ENCODE measurements around the gene AOPEP.

The AOPEP gene

DNA sequence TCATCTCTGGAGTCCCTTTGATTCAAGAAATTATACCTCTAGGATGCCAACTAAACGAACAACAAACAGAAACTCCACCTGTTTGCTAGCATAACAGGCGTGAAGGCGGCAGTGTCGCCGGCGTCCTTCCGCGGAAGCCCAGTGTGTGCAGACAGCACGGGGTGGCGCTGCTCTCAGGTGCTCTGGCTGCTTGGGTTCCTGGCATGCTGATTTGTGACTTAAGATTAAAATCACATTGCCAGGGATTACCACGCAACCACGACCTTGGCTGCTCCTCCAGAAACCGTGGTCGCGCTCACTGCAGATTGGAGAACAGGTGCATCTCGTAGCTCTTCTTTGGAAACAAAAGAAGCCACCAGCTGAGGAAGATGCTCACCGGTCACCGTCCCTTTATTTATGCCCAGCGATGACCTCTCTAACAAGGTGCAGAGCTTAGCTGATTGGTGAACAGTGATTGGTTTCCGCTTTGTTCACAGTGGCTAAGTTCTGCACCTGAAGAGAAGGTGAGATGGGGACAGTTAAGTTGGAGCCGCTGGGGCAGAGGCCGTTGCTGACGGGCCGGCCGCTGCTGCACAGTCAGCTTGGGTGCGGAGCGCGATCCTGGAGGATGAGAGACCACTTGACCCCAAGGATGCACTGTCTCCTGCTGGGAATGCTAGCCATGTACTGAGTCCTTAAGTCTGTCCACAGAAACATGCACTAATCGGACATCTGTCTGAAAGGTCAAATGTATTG is 358.7 kb downstream of the AOPEP start:
- Histone ChIP-seq H2AFZ (ENCODE audit: low read length) (no peak overlapping the region), H3K4me1 (ENCODE audit: low read length) (no peaks in the 10 kb centered on the region), H3K9me3 (replicated peaks; ENCODE audit: insufficient read depth, low read length) (no peaks in the 10 kb centered on the region), H3K79me2 (ENCODE audit: low read length) (no peaks in the 10 kb centered on the region), H3K36me3 (replicated peaks; ENCODE audit: insufficient read depth, low read length) (no peaks in the 10 kb centered on the region; the same call in 1 of the 2 replicates), H3K9me2 (replicated peaks; ENCODE audit: insufficient read depth, low read length) (no peaks in the 10 kb centered on the region), H3K27me3 (replicated peaks; ENCODE audit: insufficient read depth, low read length) (no peaks in the 10 kb centered on the region), H3K4me2 (ENCODE audit: low read depth, low read length) (no peak overlapping the region), H3F3A (ENCODE audit: insufficient read depth, low read length) (no peaks in the 10 kb centered on the region), H4K20me1 (ENCODE audit: insufficient read depth, low read length) (no peaks in the 10 kb centered on the region), H3K9ac (ENCODE audit: low read length) (no peak overlapping the region), H3K4me3 (ENCODE audit: low read length) (no peak overlapping the region), H3K27ac (ENCODE audit: low read length) (no peak overlapping the region)
- DNase-seq, result no peak
- no peak for TF ChIP-seq EZH2phosphoT487 (IDR thresholded peaks at IDR 0.05; ENCODE audit: low read length)
- no peak for TF ChIP-seq EZH2 (optimal IDR thresholded peaks at IDR 0.05; ENCODE audit: low read depth, low read length)
- TF ChIP-seq, protein P1, sequence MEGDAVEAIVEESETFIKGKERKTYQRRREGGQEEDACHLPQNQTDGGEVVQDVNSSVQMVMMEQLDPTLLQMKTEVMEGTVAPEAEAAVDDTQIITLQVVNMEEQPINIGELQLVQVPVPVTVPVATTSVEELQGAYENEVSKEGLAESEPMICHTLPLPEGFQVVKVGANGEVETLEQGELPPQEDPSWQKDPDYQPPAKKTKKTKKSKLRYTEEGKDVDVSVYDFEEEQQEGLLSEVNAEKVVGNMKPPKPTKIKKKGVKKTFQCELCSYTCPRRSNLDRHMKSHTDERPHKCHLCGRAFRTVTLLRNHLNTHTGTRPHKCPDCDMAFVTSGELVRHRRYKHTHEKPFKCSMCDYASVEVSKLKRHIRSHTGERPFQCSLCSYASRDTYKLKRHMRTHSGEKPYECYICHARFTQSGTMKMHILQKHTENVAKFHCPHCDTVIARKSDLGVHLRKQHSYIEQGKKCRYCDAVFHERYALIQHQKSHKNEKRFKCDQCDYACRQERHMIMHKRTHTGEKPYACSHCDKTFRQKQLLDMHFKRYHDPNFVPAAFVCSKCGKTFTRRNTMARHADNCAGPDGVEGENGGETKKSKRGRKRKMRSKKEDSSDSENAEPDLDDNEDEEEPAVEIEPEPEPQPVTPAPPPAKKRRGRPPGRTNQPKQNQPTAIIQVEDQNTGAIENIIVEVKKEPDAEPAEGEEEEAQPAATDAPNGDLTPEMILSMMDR (IDR thresholded peaks at IDR 0.05; ENCODE audit: low read length), result no peak

DNA sequence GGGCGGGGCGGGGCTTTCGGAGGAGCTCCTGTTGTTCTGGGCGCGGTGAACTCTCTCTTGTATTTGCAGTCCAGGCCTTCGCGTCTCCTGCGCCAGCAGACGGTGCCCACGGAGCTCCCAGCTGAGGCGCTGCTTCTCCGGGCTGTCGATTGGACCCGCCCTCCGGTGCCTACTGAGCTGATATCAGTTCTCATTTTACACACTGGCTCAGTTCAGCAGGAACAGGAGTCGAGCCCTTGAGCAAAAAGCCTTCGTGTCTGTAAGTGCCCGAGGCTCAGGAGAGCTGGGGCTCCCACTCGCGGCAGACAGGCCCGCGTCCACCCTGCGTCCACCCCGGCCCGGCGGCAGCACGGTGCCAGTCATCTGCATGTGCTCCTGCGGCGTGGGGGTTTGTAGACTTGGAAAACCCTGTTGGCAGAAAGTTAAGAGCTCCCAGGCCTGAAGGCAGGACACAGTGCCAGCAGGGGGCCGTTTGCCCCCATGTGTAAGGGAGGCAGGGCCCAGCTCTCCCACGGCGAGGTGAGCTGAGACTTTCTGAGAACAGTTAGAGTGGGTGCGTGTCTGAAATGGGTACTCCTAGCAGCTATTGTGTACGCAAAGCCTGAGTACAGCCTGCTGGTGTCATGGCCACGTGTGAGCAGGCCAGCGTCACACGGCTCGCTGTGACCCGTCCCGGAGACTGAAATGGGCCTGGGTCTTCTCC is 359.5 kb downstream of the AOPEP start:
- H3K9me3 ChIP-seq (replicated peaks; ENCODE audit: insufficient read depth, low read length), result no peaks in the 10 kb centered on the region
- H3K4me1 ChIP-seq (ENCODE audit: low read length), result no peaks in the 10 kb centered on the region
- H4K20me1 ChIP-seq (ENCODE audit: insufficient read depth, low read length), result no peaks in the 10 kb centered on the region
- TF ChIP-seq EZH2phosphoT487 (IDR thresholded peaks at IDR 0.05; ENCODE audit: low read length), result no peak
- H3K9ac ChIP-seq (ENCODE audit: low read length), result no peak overlapping the region
- H3K27ac ChIP-seq (ENCODE audit: low read length), result no peak overlapping the region
- DNase-seq, result no peak
- no peaks in the 10 kb centered on the region for H3K27me3 ChIP-seq (replicated peaks; ENCODE audit: insufficient read depth, low read length)
- no peaks in the 10 kb centered on the region for H3K79me2 ChIP-seq (ENCODE audit: low read length)
- H2AFZ ChIP-seq (ENCODE audit: low read length), result no peak overlapping the region
- no peak overlapping the region for H3K4me2 ChIP-seq (ENCODE audit: low read depth, low read length)
- no peaks in the 10 kb centered on the region; the same call in 1 of the 2 replicates for H3K36me3 ChIP-seq (replicated peaks; ENCODE audit: insufficient read depth, low read length)
- no peak overlapping the region for H3K4me3 ChIP-seq (ENCODE audit: low read length)
- no peaks in the 10 kb centered on the region for H3K9me2 ChIP-seq (replicated peaks; ENCODE audit: insufficient read depth, low read length)
- no peaks in the 10 kb centered on the region for H3F3A ChIP-seq (ENCODE audit: insufficient read depth, low read length)

DNA sequence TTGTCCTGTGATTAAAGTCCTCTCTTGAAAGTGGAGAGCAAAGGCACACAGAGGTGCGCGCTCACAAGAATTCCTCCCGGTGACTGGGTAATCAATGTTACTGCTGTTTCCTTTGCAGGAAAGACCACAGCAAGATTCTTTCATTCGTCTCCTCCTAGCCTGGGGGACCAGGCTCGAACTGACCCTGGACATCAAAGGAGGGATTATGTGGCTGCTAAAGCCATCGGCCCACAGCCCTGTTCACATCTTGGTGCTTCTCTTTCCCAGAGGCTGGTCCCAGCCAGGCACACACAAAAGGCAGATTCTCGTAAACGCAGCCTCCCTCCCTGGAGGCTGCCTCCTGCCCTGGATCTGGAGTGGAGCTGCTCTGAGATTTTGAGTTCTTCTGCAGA is 360.1 kb downstream of the AOPEP start:
- Histone ChIP-seq H3K79me2 (ENCODE audit: low read length) (no peaks in the 10 kb centered on the region), H3K9me3 (replicated peaks; ENCODE audit: insufficient read depth, low read length) (no peaks in the 10 kb centered on the region), H3K36me3 (replicated peaks; ENCODE audit: insufficient read depth, low read length) (no peaks in the 10 kb centered on the region; the same call in 1 of the 2 replicates), H2AFZ (ENCODE audit: low read length) (no peak overlapping the region), H3F3A (ENCODE audit: insufficient read depth, low read length) (no peaks in the 10 kb centered on the region), H3K4me2 (ENCODE audit: low read depth, low read length) (no peak overlapping the region), H3K4me1 (ENCODE audit: low read length) (no peaks in the 10 kb centered on the region), H3K27me3 (replicated peaks; ENCODE audit: insufficient read depth, low read length) (no peaks in the 10 kb centered on the region), H4K20me1 (ENCODE audit: insufficient read depth, low read length) (no peaks in the 10 kb centered on the region), H3K9me2 (replicated peaks; ENCODE audit: insufficient read depth, low read length) (no peaks in the 10 kb centered on the region), H3K4me3 (ENCODE audit: low read length) (no peak overlapping the region), H3K27ac (ENCODE audit: low read length) (no peak overlapping the region), H3K9ac (ENCODE audit: low read length) (no peak overlapping the region)
- TF ChIP-seq EZH2phosphoT487 (IDR thresholded peaks at IDR 0.05; ENCODE audit: low read length) (no peak), EZH2 (optimal IDR thresholded peaks at IDR 0.05; ENCODE audit: low read depth, low read length) (no peak)
- TF ChIP-seq, protein P1 (IDR thresholded peaks at IDR 0.05; ENCODE audit: low read length), result no peak
- DNase-seq, result no peak

Measured in MM.1S (cell line).